Mesenchymal stem cell (in vitro differentiated cells and primary cell): ENCODE data around the gene EXOC3L2.

ENCODE experiments used
- DNase-seq: peaks from one replicate; pipeline ENCODE4 v3.0.0-alpha.2; 2013
- H2AFZ ChIP-seq: one replicate; pipeline ENCODE4 v1.6.1; 2013; ENCODE audit warnings: low read depth, mild to moderate bottlenecking, control low read depth, inconsistent platforms, low read length, moderate library complexity
- H2AK5ac ChIP-seq: 2 replicates; pipeline ENCODE4 v1.6.1; 2013; ENCODE audit warnings: low read length, moderate library complexity, mild to moderate bottlenecking, inconsistent platforms; ENCODE audit not compliant: severe bottlenecking
- H2BK120ac ChIP-seq: one replicate; pipeline ENCODE4 v1.6.1; 2013; ENCODE audit warnings: low read depth, mild to moderate bottlenecking, inconsistent platforms, low read length, moderate library complexity
- H2BK12ac ChIP-seq, 2 experiments: one replicate each; pipeline ENCODE4 v1.6.1; 2013; ENCODE audit warnings: inconsistent platforms in 2 of 2, low read length in 2 of 2, mild to moderate bottlenecking in 2 of 2, moderate library complexity in 2 of 2, control low read depth in 1 of 2
- H2BK15ac ChIP-seq: one replicate; pipeline ENCODE4 v1.6.1; 2013; ENCODE audit warnings: mild to moderate bottlenecking, low read depth, inconsistent platforms; ENCODE audit not compliant: poor library complexity, severe bottlenecking
- H2BK5ac ChIP-seq: 2 replicates; pipeline ENCODE4 v1.6.1; 2013; ENCODE audit warnings: low read depth, mild to moderate bottlenecking, low read length, control low read depth, inconsistent platforms; ENCODE audit not compliant: poor library complexity, severe bottlenecking
- H3K14ac ChIP-seq, 2 experiments: one replicate each; pipeline ENCODE4 v1.6.1; 2013; ENCODE audit warnings: inconsistent platforms in 2 of 2, low read length in 2 of 2, control low read depth in 1 of 2, mild to moderate bottlenecking in 1 of 2, moderate library complexity in 1 of 2
- H3K18ac ChIP-seq, 2 experiments: one replicate each; pipeline ENCODE4 v1.6.1; 2013; ENCODE audit warnings: inconsistent platforms in 2 of 2, low read length in 2 of 2, control low read depth in 1 of 2, low read depth in 1 of 2, mild to moderate bottlenecking in 1 of 2
- H3K23ac ChIP-seq, 2 experiments: one replicate each; pipeline ENCODE4 v1.6.1; 2013; ENCODE audit warnings: inconsistent platforms in 2 of 2, low read length in 2 of 2, mild to moderate bottlenecking in 2 of 2, moderate library complexity in 2 of 2, control low read depth in 1 of 2
- H3K27ac ChIP-seq: 2 replicates; pipeline ENCODE4 v1.5.1; 2013; ENCODE audit warnings: mild to moderate bottlenecking, moderate library complexity, low read length, control low read depth, inconsistent platforms; ENCODE audit not compliant: poor library complexity, severe bottlenecking
- H3K27me3 ChIP-seq, 2 experiments: 2 replicates each; pipeline versions ENCODE4 v1.6.1 to v1.7.0; 2013; ENCODE audit warnings: low read length in 2 of 2, mild to moderate bottlenecking in 2 of 2, moderate library complexity in 2 of 2, control low read depth in 1 of 2, inconsistent platforms in 1 of 2; ENCODE audit not compliant: control insufficient read depth in 1 of 2, insufficient read depth in 1 of 2
- H3K36me3 ChIP-seq, 2 experiments: 2 replicates each; pipeline versions ENCODE4 v1.6.1 to v1.7.0; 2013; ENCODE audit warnings: low read length in 2 of 2, control low read depth in 1 of 2, inconsistent platforms in 1 of 2, low read depth in 1 of 2, mild to moderate bottlenecking in 1 of 2; ENCODE audit not compliant: insufficient read depth in 2 of 2, control insufficient read depth in 1 of 2
- H3K4ac ChIP-seq, 2 experiments: one replicate each; pipeline ENCODE4 v1.6.1; 2013; ENCODE audit warnings: inconsistent platforms in 2 of 2, low read length in 2 of 2, mild to moderate bottlenecking in 2 of 2, moderate library complexity in 2 of 2, control low read depth in 1 of 2, low read depth in 1 of 2
- H3K4me1 ChIP-seq: 2 replicates; pipeline ENCODE4 v1.6.1; 2013; ENCODE audit warnings: low read depth, low read length, control low read depth; ENCODE audit not compliant: control insufficient read depth, insufficient read depth
- H3K4me2 ChIP-seq: 2 replicates; pipeline ENCODE4 v1.6.1; 2013; ENCODE audit warnings: low read length, mild to moderate bottlenecking, inconsistent platforms; ENCODE audit not compliant: poor library complexity, severe bottlenecking
- H3K4me3 ChIP-seq, 2 experiments: 2 replicates each; pipeline versions ENCODE4 v1.5.1 to v1.7.0; 2013; ENCODE audit warnings: low read length in 2 of 2, mild to moderate bottlenecking in 2 of 2, control low read depth in 1 of 2, low read depth in 1 of 2; ENCODE audit not compliant: insufficient read depth in 1 of 2
- H3K79me1 ChIP-seq: replicated peaks from 2 replicates; pipeline ENCODE4 v1.6.1; 2013; ENCODE audit warnings: mild to moderate bottlenecking, control low read depth, low read length, inconsistent platforms; ENCODE audit not compliant: poor library complexity, severe bottlenecking
- H3K9ac ChIP-seq: 2 replicates; pipeline ENCODE4 v1.7.0; 2013; ENCODE audit warnings: mild to moderate bottlenecking, low read length, moderate library complexity
- H3K9me3 ChIP-seq: 2 replicates; pipeline ENCODE4 v1.7.0; 2013; ENCODE audit warnings: mild to moderate bottlenecking, low read length; ENCODE audit not compliant: control insufficient read depth
- H4K8ac ChIP-seq: one replicate; pipeline ENCODE4 v1.6.1; 2013; ENCODE audit warnings: inconsistent platforms, mild to moderate bottlenecking, low read length, moderate library complexity
- H4K91ac ChIP-seq: one replicate; pipeline ENCODE4 v1.6.1; 2013; ENCODE audit warnings: mild to moderate bottlenecking, low read length, inconsistent platforms
- WGBS: methylation state at CpG from one replicate; pipeline ENCODE4 v1.1.7; 2013; ENCODE audit warnings: mixed read lengths; 5-methylcytosine and 5-hydroxymethylcytosine counted together

Gene EXOC3L2

GRCh38 chr19:45290381-45290931, 45.2 kb upstream of the EXOC3L2 start:
- H3K79me1 ChIP-seq = no peaks in the 10 kb centered on the region
- 95% methylated on average over 6 of the region's 6 CpGs for WGBS
- H2BK15ac ChIP-seq = no peak overlapping the region
- no peak for DNase-seq
- no peak overlapping the region for H3K23ac ChIP-seq
- peaks cover 5% of the 10 kb centered on the region for H3K4me1 ChIP-seq
- H3K4ac ChIP-seq = no peak overlapping the region
- no peak overlapping the region for H2AFZ ChIP-seq
- H3K4me2 ChIP-seq = no peak overlapping the region
- H2BK5ac ChIP-seq = no peak overlapping the region
- H3K36me3 ChIP-seq = peaks cover 60 to 70% of the 10 kb centered on the region in 2 experiments
- H3K9ac ChIP-seq = no peak overlapping the region
- H2BK120ac ChIP-seq = no peak overlapping the region
- no peaks in the 10 kb centered on the region for H3K9me3 ChIP-seq
- H3K18ac ChIP-seq = no peak overlapping the region
- H3K27me3 ChIP-seq = no peaks in the 10 kb centered on the region
- no peak overlapping the region for H3K27ac ChIP-seq
- no peak overlapping the region for H2AK5ac ChIP-seq
- no peak overlapping the region for H3K4me3 ChIP-seq
- H2BK12ac ChIP-seq = no peak overlapping the region
- H4K8ac ChIP-seq = no peak overlapping the region
- H4K91ac ChIP-seq = no peak overlapping the region
- H3K14ac ChIP-seq = no peak overlapping the region

- Histone ChIP-seq H3K9me3 (no peaks in the 10 kb centered on the region), H3K14ac (no peak overlapping the region), H3K36me3 (peaks cover 62 to 67% of the 10 kb centered on the region in 2 experiments), H2BK15ac (no peak overlapping the region), H3K4me3 (no peak overlapping the region), H3K4ac (no peak overlapping the region), H3K4me1 (no peaks in the 10 kb centered on the region), H3K4me2 (no peak overlapping the region), H2BK120ac (no peak overlapping the region), H3K27me3 (no peaks in the 10 kb centered on the region), H2BK5ac (no peak overlapping the region), H3K23ac (no peak overlapping the region), H3K18ac (no peak overlapping the region), H2AK5ac (no peak overlapping the region), H2BK12ac (no peak overlapping the region), H4K8ac (no peak overlapping the region), H2AFZ (no peak overlapping the region), H3K27ac (no peak overlapping the region), H3K79me1 (peaks cover 2% of the 10 kb centered on the region), H4K91ac (no peak overlapping the region), H3K9ac (no peak overlapping the region)
- DNase-seq = no peak
- 69% methylated on average over 7 of the region's 7 CpGs for WGBS
Observed at GRCh38 chr19:45283443-45284033, 38.3 kb upstream of the EXOC3L2 start.

- no peak overlapping the region for H2BK15ac ChIP-seq
- no peak overlapping the region for H3K27ac ChIP-seq
- no peak overlapping the region for H3K4ac ChIP-seq
- WGBS = 96% methylated on average over 19 of the region's 19 CpGs
- no peak overlapping the region for H4K91ac ChIP-seq
- H3K27me3 ChIP-seq = no peaks in the 10 kb centered on the region
- no peak overlapping the region for H3K4me3 ChIP-seq
- no peak overlapping the region for H3K9ac ChIP-seq
- H3K79me1 ChIP-seq = peaks cover 10% of the 10 kb centered on the region
- no peak overlapping the region for H2BK120ac ChIP-seq
- H2BK12ac ChIP-seq = no peak overlapping the region
- no peak overlapping the region for H2BK5ac ChIP-seq
- H3K4me1 ChIP-seq = peaks cover 2% of the 10 kb centered on the region
- no peak overlapping the region for H3K18ac ChIP-seq
- no peak for DNase-seq
- no peak overlapping the region for H2AFZ ChIP-seq
- no peak overlapping the region for H2AK5ac ChIP-seq
- H3K14ac ChIP-seq = no peak overlapping the region
- H4K8ac ChIP-seq = no peak overlapping the region
- H3K4me2 ChIP-seq = no peak overlapping the region
- H3K23ac ChIP-seq = no peak overlapping the region
- peaks cover 64 to 71% of the 10 kb centered on the region in 2 experiments for H3K36me3 ChIP-seq
- H3K9me3 ChIP-seq = no peaks in the 10 kb centered on the region
Observed at GRCh38 chr19:45280471-45280961, 35.3 kb upstream of the EXOC3L2 start.

GRCh38 chr19:45279587-45280192, 34.5 kb upstream of the EXOC3L2 start:
- H4K8ac ChIP-seq = no peak overlapping the region
- WGBS = 97% methylated on average over 3 of the region's 3 CpGs

More at GRCh38 chr19:45279587-45280192, 34.5 kb upstream of the EXOC3L2 start:
- H3K14ac ChIP-seq = no peak overlapping the region
- no peak overlapping the region for H3K27ac ChIP-seq
- no peak overlapping the region for H3K18ac ChIP-seq
- H3K4ac ChIP-seq = no peak overlapping the region
- no peak overlapping the region for H4K91ac ChIP-seq
- no peak overlapping the region for H2BK5ac ChIP-seq
- no peak overlapping the region for H2BK15ac ChIP-seq
- no peak overlapping the region for H2AFZ ChIP-seq
- no peak overlapping the region for H3K23ac ChIP-seq
- no peak overlapping the region for H3K4me2 ChIP-seq
- no peaks in the 10 kb centered on the region for H3K9me3 ChIP-seq
- H3K4me3 ChIP-seq = no peak overlapping the region
- H2BK12ac ChIP-seq = no peak overlapping the region
- DNase-seq = no peak
- H3K27me3 ChIP-seq = no peaks in the 10 kb centered on the region
- no peak overlapping the region for H2AK5ac ChIP-seq
- peaks cover 65 to 71% of the 10 kb centered on the region in 2 experiments for H3K36me3 ChIP-seq
- H3K79me1 ChIP-seq = peaks cover 11% of the 10 kb centered on the region
- H2BK120ac ChIP-seq = no peak overlapping the region
- H3K9ac ChIP-seq = no peak overlapping the region
- H3K4me1 ChIP-seq = peaks cover 4% of the 10 kb centered on the region
